ENCODE measurements around the gene ZNF708.
"Not testable (repeated sequence)": the region's sequence is repeated elsewhere in the genome, so short reads cannot be mapped to it uniquely, and the experiment has no call there.

ZNF708 gene

DNA sequence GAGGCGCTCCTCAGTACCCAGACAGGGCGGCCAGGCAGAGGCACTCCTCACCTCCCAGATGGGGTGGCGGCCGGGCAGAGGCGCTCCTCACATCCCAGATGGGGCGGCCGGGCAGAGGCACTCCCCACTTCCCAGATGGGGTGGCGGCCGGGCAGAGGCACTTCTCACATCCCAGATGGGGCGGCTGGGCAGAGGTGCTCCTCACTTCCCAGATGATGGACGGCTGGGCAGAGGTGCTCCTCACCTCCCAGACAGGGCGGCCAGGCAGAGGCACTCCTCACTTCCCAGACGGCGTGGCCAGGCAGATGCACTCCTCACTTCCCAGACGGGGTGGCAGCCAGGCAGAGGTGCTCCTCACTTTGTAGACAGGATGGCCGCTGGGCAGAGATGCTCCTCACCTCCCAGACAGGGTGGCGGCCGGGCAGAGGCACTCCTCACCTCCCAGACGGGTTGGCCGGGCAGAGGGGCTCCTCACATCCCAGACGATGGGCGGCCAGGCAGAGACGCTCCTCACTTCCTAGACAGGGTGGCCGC, 68.3 kb downstream of the ZNF708 start:
- H3K9me3 ChIP-seq (ENCODE audit: control insufficient read depth, low read length); H3K4me1 ChIP-seq (ENCODE audit: control insufficient read depth, insufficient read depth, low read length); H3K27me3 ChIP-seq (ENCODE audit: control insufficient read depth, insufficient read depth, low read length, poor library complexity, severe bottlenecking); H3K36me3 ChIP-seq (ENCODE audit: control insufficient read depth, insufficient read depth, low read length); H3K27ac ChIP-seq (ENCODE audit: insufficient read depth, low read depth, low read length, poor library complexity, severe bottlenecking); H3K4me3 ChIP-seq (ENCODE audit: insufficient read depth, low read depth, low read length): not testable (repeated sequence)
- WGBS, 2 experiments = 92 to 93% methylated on average over 24 of the region's 24 CpGs

DNA sequence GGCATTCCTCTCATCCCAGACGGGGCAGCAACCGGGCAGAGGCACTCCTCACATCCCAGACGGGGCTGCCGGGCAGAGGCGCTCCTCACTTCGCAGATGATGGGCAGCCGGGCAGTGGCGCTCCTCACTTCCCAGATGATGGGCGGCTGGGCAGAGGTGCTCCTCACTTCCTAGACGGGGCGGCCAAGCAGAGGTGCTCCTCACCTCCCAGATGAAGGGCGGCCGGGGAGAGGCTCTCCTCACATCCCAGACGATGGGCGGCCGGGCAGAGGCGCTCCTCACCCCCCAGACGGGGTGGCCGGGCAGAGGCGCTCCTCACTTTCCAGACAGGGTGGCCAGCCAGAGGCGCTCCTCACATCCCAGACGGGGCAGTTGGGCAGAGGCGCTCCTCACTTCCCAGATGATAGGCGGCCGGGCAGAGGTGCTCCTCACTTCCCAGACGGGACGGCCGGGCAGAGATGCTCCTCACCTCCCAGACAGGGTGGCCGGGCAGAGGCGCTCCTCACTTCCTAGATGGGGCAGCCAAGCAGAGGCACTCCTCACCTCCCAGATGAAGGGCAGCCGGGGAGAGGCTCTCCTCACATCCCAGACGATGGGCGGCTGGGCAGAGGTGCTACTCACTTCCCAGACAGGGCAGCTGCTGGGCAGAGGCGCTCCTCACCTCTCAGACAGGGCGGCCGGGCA, 68.9 kb downstream of the ZNF708 start:
- Histone ChIP-seq H3K27ac (ENCODE audit: insufficient read depth, low read depth, low read length, poor library complexity, severe bottlenecking) (no peak overlapping the region), H3K36me3 (ENCODE audit: control insufficient read depth, insufficient read depth, low read length) (no peaks in the 10 kb centered on the region), H3K9me3 (ENCODE audit: control insufficient read depth, low read length) (no peaks in the 10 kb centered on the region), H3K4me3 (ENCODE audit: insufficient read depth, low read depth, low read length) (no peak overlapping the region), H3K4me1 (ENCODE audit: control insufficient read depth, insufficient read depth, low read length) (no peaks in the 10 kb centered on the region), H3K27me3 (ENCODE audit: control insufficient read depth, insufficient read depth, low read length, poor library complexity, severe bottlenecking) (no peaks in the 10 kb centered on the region)
- 93 to 94% methylated on average over 36 of the region's 36 CpGs for WGBS, 2 experiments

- not testable (repeated sequence) for H3K36me3 ChIP-seq (ENCODE audit: control insufficient read depth, insufficient read depth, low read length); H3K4me1 ChIP-seq (ENCODE audit: control insufficient read depth, insufficient read depth, low read length); H3K4me3 ChIP-seq (ENCODE audit: insufficient read depth, low read depth, low read length); H3K27ac ChIP-seq (ENCODE audit: insufficient read depth, low read depth, low read length, poor library complexity, severe bottlenecking); H3K9me3 ChIP-seq (ENCODE audit: control insufficient read depth, low read length); H3K27me3 ChIP-seq (ENCODE audit: control insufficient read depth, insufficient read depth, low read length, poor library complexity, severe bottlenecking)
- WGBS, 2 experiments = 87 to 89% methylated on average over 27 of the region's 27 CpGs
Measured at GRCh38 chr19:21259421-21260124, 69.6 kb downstream of the ZNF708 start.

DNA sequence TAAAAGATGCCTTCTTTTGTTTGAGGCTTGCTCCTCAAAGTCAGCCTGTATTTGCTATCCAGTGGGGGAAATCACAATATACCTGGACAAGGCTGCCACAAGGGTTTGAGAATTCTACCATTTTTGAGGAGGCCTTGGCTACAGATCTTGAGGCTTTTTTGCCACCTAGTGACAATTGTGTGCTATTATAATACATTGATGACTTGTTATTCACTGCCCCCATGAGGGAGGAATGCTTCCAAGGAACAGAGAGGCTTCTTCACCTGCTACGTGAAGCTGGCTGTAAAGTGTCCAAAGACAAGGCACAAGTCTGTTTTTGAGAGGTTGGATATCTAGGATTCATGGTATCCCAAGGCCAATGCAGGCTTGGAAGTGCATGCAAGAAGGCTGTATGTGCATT, 72.5 kb downstream of the ZNF708 start:
- no peak overlapping the region for H3K27ac ChIP-seq (ENCODE audit: insufficient read depth, low read depth, low read length, poor library complexity, severe bottlenecking)

More for the DNA sequence above, 72.5 kb downstream of the ZNF708 start:
- H3K36me3 ChIP-seq (ENCODE audit: control insufficient read depth, insufficient read depth, low read length) = no peaks in the 10 kb centered on the region
- no peak overlapping the region for H3K4me3 ChIP-seq (ENCODE audit: insufficient read depth, low read depth, low read length)
- H3K4me1 ChIP-seq (ENCODE audit: control insufficient read depth, insufficient read depth, low read length) = no peaks in the 10 kb centered on the region
- 56 to 70% methylated on average over 1 of the region's 1 CpG for WGBS, 2 experiments
- no peaks in the 10 kb centered on the region for H3K9me3 ChIP-seq (ENCODE audit: control insufficient read depth, low read length)
- H3K27me3 ChIP-seq (ENCODE audit: control insufficient read depth, insufficient read depth, low read length, poor library complexity, severe bottlenecking) = no peaks in the 10 kb centered on the region
